HL-60 (cell line): ENCODE data around the gene SWAP70.

ENCODE experiments used
- CTCF ChIP-seq: IDR thresholded peaks from one replicate; pipeline ENCODE4 v1.5.1; 2011; ENCODE audit warnings: low read length, control low read depth, inconsistent platforms; ENCODE audit not compliant: insufficient read depth
- POLR2AphosphoS5 ChIP-seq: IDR thresholded peaks from 2 replicates; pipeline ENCODE4 v1.6.1; 2012; ENCODE audit warnings: low read depth
- TF ChIP-seq, protein P1 (sequence below): IDR thresholded peaks from 2 replicates; pipeline ENCODE4 v1.6.1; 2012; ENCODE audit warnings: low read depth; ENCODE audit not compliant: insufficient replicate concordance

- TF ChIP-seq, protein P1, sequence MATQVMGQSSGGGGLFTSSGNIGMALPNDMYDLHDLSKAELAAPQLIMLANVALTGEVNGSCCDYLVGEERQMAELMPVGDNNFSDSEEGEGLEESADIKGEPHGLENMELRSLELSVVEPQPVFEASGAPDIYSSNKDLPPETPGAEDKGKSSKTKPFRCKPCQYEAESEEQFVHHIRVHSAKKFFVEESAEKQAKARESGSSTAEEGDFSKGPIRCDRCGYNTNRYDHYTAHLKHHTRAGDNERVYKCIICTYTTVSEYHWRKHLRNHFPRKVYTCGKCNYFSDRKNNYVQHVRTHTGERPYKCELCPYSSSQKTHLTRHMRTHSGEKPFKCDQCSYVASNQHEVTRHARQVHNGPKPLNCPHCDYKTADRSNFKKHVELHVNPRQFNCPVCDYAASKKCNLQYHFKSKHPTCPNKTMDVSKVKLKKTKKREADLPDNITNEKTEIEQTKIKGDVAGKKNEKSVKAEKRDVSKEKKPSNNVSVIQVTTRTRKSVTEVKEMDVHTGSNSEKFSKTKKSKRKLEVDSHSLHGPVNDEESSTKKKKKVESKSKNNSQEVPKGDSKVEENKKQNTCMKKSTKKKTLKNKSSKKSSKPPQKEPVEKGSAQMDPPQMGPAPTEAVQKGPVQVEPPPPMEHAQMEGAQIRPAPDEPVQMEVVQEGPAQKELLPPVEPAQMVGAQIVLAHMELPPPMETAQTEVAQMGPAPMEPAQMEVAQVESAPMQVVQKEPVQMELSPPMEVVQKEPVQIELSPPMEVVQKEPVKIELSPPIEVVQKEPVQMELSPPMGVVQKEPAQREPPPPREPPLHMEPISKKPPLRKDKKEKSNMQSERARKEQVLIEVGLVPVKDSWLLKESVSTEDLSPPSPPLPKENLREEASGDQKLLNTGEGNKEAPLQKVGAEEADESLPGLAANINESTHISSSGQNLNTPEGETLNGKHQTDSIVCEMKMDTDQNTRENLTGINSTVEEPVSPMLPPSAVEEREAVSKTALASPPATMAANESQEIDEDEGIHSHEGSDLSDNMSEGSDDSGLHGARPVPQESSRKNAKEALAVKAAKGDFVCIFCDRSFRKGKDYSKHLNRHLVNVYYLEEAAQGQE = no peak
- TF ChIP-seq CTCF = no peak
- TF ChIP-seq POLR2AphosphoS5 = no peak
Observed at GRCh38 chr11:9625728-9626127, 38.1 kb upstream of the SWAP70 start.
